Liver (tissue), 9 donors: Measurements from ENCODE around the gene CCDC144A. TPM values are rescaled to one million over a fixed set of nuclear protein-coding genes. Genes with fewer than 3 reads are reported as not detected.
A peak's percentile ranks its signal among the peaks of the same experiment; 100 is the strongest.
"Not testable (repeated sequence)": the region's sequence is repeated elsewhere in the genome, so short reads cannot be mapped to it uniquely, and the experiment has no call there.

Source experiments
- DNase-seq: peaks from one replicate; pipeline ENCODE4 v3.0.0-alpha.2; 2017; ENCODE audit warnings: low spot score
- H3K27ac ChIP-seq, 2 donors: one replicate each; pipeline ENCODE4 v1.7.0; 2013; ENCODE audit warnings: inconsistent platforms in 2 of 2, low read length in 2 of 2, control low read depth in 1 of 2, low read depth in 1 of 2, mild to moderate bottlenecking in 1 of 2
- H3K27me3 ChIP-seq, 4 donors: one replicate each; pipeline versions ENCODE4 v1.6.1 to v1.7.0; 2013; ENCODE audit warnings: low read length in 3 of 4, inconsistent platforms in 1 of 4, mild to moderate bottlenecking in 1 of 4, moderate library complexity in 1 of 4; ENCODE audit not compliant: control insufficient read depth in 4 of 4, insufficient read depth in 4 of 4
- H3K36me3 ChIP-seq, 4 donors: one replicate each; pipeline versions ENCODE4 v1.6.1 to v1.7.0; 2013; ENCODE audit warnings: low read length in 3 of 4, mild to moderate bottlenecking in 3 of 4, low read depth in 1 of 4, moderate library complexity in 1 of 4; ENCODE audit not compliant: control insufficient read depth in 4 of 4, insufficient read depth in 3 of 4
- H3K4me1 ChIP-seq, 4 donors: one replicate each; pipeline versions ENCODE4 v1.6.1 to v1.7.0; 2013; ENCODE audit warnings: low read length in 3 of 4, mild to moderate bottlenecking in 3 of 4, moderate library complexity in 1 of 4; ENCODE audit not compliant: control insufficient read depth in 4 of 4, insufficient read depth in 4 of 4
- H3K4me3 ChIP-seq, 3 donors: one replicate each; pipeline versions ENCODE4 v1.6.1 to v1.7.0; 2013; ENCODE audit warnings: low read length in 3 of 3, control low read depth in 1 of 3, low read depth in 1 of 3, mild to moderate bottlenecking in 1 of 3
- H3K9ac ChIP-seq, 2 donors: one replicate each; pipeline ENCODE4 v1.7.0; 2013; ENCODE audit warnings: low read length in 2 of 2, mild to moderate bottlenecking in 2 of 2, moderate library complexity in 2 of 2, control low read depth in 1 of 2, low read depth in 1 of 2
- H3K9me3 ChIP-seq, 4 donors: one replicate each; pipeline versions ENCODE4 v1.6.1 to v1.7.0; 2013; ENCODE audit warnings: low read length in 3 of 4; ENCODE audit not compliant: control insufficient read depth in 4 of 4
- CTCF ChIP-seq: fragments of 150-350 bp; IDR thresholded peaks from 2 replicates; pipeline ENCODE4 v1.5.1; 2017; ENCODE audit warnings: improper control_type of control experiment, low read depth, low read length; ENCODE audit not compliant: missing input control
- FOXA1 ChIP-seq: IDR thresholded peaks from 2 replicates; pipeline ENCODE4 v1.6.1; 2016; ENCODE audit warnings: antibody characterized with exemption
- JUND ChIP-seq, 2 donors: IDR thresholded peaks; 2 replicates each; pipeline ENCODE4 v1.6.1; 2016; ENCODE audit warnings: antibody characterized with exemption in 2 of 2
- NR2F2 ChIP-seq: IDR thresholded peaks from 2 replicates; pipeline ENCODE4 v1.6.1; 2016; ENCODE audit warnings: antibody characterized with exemption
- TAF1 ChIP-seq: conservative IDR thresholded peaks from 2 replicates; pipeline ENCODE4 v1.6.1; 2016; ENCODE audit warnings: antibody characterized with exemption, mild to moderate bottlenecking
- WGBS: extraction: QIAGEN DNeasy Blood & Tissue Kit; methylation state at CpG from one replicate; pipeline ENCODE4 v1.1.7; 2013; 5-methylcytosine and 5-hydroxymethylcytosine counted together
- polyA plus RNA-seq, 2 donors: library from polyadenylated mRNA; stranded (reverse) in 1 of 2; unstranded in 1 of 2; fragments of 200-250 nt in 1 of 2; fragments of >200 nt in 1 of 2; fragmentation: Nextera tagmentation in 1 of 2; extraction: Ambion mirVana in 1 of 2; gene quantifications; one replicate each; pipeline versions ENCODE4 v1.2.1 to v1.2.3, GENCODE V29; 2013 to 2015
- total RNA-seq, 2 donors: library from RNA; depleted of rRNA; stranded (reverse); fragments of >200 nt; gene quantifications; one replicate each; pipeline ENCODE4 v1.2.3, GENCODE V29; 2014
- TF ChIP-seq, protein P1 (sequence below): IDR thresholded peaks from 2 replicates; pipeline ENCODE4 v1.6.1; 2016; ENCODE audit warnings: antibody characterized with exemption, mild to moderate bottlenecking
- TF ChIP-seq, protein P2 (sequence below): IDR thresholded peaks from 2 replicates; pipeline ENCODE4 v1.6.1; 2016; ENCODE audit warnings: antibody characterized with exemption
- donor health status: healthy.
- donor health status: healthy.
- donor health status: healthy.
- donor health status: healthy.
- donor health status: healthy.

Gene CCDC144A
- total and polyA plus RNA-seq, 4 donors = 0.05 to 5.2 (median 3.2) TPM

GRCh38 chr17:16806599-16806998, 116.6 kb downstream of the CCDC144A start:
- H3K9ac ChIP-seq, H3K27ac ChIP-seq, DNase-seq, H3K4me3 ChIP-seq, H3K9me3 ChIP-seq, H3K27me3 ChIP-seq, H3K4me1 ChIP-seq, H3K36me3 ChIP-seq: not testable (repeated sequence)
- WGBS = 94% methylated on average over 4 of the region's 4 CpGs

DNA sequence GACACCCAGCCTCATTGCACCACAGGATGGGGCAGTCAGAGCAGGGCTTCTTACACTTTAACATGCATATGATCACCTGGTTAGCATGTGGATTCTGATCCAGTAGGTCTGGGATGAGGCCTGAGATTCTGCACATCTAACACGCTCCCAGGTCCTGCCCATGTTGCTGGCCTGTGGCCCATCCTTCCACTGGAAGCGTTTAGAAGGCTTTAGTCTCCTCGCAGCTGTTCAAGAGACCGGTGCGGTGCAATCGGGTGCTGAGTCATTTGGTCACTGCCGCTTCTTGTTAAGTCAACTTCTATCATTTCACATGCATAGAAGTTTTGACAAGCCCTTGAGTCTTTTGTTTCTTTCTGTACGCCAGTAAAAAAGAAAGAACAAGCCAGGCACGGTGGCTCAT, 117.6 kb downstream of the CCDC144A start:
- not testable (repeated sequence) for H3K4me3 ChIP-seq, H3K4me1 ChIP-seq, H3K9me3 ChIP-seq, H3K36me3 ChIP-seq, DNase-seq, H3K9ac ChIP-seq, H3K27ac ChIP-seq, H3K27me3 ChIP-seq
- WGBS = 87% methylated on average over 8 of the region's 9 CpGs

GRCh38 chr17:16810236-16810635, 120.2 kb downstream of the CCDC144A start:
- not testable (repeated sequence) for H3K27ac ChIP-seq, H3K9me3 ChIP-seq, H3K4me3 ChIP-seq, H3K9ac ChIP-seq, H3K4me1 ChIP-seq, H3K36me3 ChIP-seq, DNase-seq, H3K27me3 ChIP-seq
- WGBS = 78% methylated on average over 5 of the region's 5 CpGs

GRCh38 chr17:16812126-16812525, 122.1 kb downstream of the CCDC144A start:
- not testable (repeated sequence) for H3K27me3 ChIP-seq, H3K4me1 ChIP-seq, H3K9me3 ChIP-seq, H3K27ac ChIP-seq, H3K9ac ChIP-seq, H3K4me3 ChIP-seq, H3K36me3 ChIP-seq, DNase-seq
- WGBS = 28% methylated on average over 7 of the region's 7 CpGs
- TF ChIP-seq, protein P1, sequence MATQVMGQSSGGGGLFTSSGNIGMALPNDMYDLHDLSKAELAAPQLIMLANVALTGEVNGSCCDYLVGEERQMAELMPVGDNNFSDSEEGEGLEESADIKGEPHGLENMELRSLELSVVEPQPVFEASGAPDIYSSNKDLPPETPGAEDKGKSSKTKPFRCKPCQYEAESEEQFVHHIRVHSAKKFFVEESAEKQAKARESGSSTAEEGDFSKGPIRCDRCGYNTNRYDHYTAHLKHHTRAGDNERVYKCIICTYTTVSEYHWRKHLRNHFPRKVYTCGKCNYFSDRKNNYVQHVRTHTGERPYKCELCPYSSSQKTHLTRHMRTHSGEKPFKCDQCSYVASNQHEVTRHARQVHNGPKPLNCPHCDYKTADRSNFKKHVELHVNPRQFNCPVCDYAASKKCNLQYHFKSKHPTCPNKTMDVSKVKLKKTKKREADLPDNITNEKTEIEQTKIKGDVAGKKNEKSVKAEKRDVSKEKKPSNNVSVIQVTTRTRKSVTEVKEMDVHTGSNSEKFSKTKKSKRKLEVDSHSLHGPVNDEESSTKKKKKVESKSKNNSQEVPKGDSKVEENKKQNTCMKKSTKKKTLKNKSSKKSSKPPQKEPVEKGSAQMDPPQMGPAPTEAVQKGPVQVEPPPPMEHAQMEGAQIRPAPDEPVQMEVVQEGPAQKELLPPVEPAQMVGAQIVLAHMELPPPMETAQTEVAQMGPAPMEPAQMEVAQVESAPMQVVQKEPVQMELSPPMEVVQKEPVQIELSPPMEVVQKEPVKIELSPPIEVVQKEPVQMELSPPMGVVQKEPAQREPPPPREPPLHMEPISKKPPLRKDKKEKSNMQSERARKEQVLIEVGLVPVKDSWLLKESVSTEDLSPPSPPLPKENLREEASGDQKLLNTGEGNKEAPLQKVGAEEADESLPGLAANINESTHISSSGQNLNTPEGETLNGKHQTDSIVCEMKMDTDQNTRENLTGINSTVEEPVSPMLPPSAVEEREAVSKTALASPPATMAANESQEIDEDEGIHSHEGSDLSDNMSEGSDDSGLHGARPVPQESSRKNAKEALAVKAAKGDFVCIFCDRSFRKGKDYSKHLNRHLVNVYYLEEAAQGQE = peak; percentile 91

DNA sequence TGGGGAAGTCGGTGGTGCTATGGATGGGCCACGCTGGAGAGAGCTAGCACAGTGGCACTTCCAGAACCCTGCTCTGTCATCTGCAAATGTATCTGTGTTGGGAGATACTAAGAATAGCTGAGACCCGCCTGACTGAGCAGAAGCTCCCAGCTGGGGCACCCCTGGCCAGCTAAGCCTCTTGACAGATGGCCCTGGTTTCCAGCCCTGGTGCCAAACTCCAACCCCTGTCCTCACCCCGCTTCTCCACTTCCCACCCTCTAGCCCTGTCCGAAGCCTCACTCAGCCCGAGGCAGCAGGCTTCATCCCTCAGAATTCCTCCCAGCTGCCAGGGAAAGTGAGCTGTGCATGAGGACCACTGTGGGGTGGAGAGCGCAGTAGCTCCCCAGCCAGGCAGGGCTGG, 124.4 kb downstream of the CCDC144A start:
- Histone ChIP-seq H3K9ac (no peak overlapping the region), H3K9me3 (no peaks in the 10 kb centered on the region), H3K4me1 (no peaks in the 10 kb centered on the region), H3K27me3 (no peaks in the 10 kb centered on the region), H3K27ac (no peak overlapping the region), H3K36me3 (no peaks in the 10 kb centered on the region), H3K4me3 (no peak overlapping the region)
- no peak for DNase-seq
- WGBS = 83% methylated on average over 7 of the region's 7 CpGs
- TF ChIP-seq, protein P2, sequence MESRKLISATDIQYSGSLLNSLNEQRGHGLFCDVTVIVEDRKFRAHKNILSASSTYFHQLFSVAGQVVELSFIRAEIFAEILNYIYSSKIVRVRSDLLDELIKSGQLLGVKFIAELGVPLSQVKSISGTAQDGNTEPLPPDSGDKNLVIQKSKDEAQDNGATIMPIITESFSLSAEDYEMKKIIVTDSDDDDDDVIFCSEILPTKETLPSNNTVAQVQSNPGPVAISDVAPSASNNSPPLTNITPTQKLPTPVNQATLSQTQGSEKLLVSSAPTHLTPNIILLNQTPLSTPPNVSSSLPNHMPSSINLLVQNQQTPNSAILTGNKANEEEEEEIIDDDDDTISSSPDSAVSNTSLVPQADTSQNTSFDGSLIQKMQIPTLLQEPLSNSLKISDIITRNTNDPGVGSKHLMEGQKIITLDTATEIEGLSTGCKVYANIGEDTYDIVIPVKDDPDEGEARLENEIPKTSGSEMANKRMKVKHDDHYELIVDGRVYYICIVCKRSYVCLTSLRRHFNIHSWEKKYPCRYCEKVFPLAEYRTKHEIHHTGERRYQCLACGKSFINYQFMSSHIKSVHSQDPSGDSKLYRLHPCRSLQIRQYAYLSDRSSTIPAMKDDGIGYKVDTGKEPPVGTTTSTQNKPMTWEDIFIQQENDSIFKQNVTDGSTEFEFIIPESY = no peak
- TF ChIP-seq JUND (IDR thresholded peaks at IDR 0.05) (no peak), FOXA1 (no peak), NR2F2 (no peak), CTCF (no peak), TAF1 (no peak)
- TF ChIP-seq, protein P1 = no peak
